Vagina (tissue), 2 donors: ENCODE measurements around the gene ZNF638.

Experiments
- POLR2A ChIP-seq, 2 donors: fragments of 450-650 bp; IDR thresholded peaks; one replicate each; pipeline ENCODE4 v1.6.1; 2017; ENCODE audit warnings: antibody characterized with exemption in 2 of 2, mild to moderate bottlenecking in 2 of 2, moderate library complexity in 2 of 2
- TF ChIP-seq, protein P1 (sequence below), 3 experiments: fragments of 450-650 bp in 2 of 3; fragments of 200-600 bp in 1 of 3; sonication (generic) in 1 of 3; IDR thresholded peaks; one replicate each; pipeline ENCODE4 v1.5.1; 2017 to 2019; ENCODE audit warnings: antibody characterized with exemption in 3 of 3, mild to moderate bottlenecking in 2 of 3, moderate library complexity in 2 of 3

DNA sequence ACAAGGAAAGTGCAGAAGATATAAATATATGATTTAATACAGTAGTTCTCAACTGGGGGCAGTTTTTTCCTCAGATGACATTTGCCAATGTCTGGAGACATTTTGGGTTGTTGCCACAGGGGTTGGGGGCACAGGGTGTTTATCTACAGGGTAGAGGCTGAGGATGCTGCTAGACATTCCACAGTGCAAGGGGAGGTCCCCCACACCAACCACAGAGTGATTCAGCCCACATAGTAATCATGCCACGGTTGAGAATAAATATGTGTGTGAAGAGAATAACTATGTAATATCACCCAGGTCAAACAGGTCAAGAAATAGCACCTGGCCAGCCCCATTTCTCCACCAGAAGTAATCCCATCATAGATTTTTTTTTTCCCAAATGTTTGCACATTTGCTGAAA is 139.7 kb downstream of the ZNF638 start:
- TF ChIP-seq, protein P1, sequence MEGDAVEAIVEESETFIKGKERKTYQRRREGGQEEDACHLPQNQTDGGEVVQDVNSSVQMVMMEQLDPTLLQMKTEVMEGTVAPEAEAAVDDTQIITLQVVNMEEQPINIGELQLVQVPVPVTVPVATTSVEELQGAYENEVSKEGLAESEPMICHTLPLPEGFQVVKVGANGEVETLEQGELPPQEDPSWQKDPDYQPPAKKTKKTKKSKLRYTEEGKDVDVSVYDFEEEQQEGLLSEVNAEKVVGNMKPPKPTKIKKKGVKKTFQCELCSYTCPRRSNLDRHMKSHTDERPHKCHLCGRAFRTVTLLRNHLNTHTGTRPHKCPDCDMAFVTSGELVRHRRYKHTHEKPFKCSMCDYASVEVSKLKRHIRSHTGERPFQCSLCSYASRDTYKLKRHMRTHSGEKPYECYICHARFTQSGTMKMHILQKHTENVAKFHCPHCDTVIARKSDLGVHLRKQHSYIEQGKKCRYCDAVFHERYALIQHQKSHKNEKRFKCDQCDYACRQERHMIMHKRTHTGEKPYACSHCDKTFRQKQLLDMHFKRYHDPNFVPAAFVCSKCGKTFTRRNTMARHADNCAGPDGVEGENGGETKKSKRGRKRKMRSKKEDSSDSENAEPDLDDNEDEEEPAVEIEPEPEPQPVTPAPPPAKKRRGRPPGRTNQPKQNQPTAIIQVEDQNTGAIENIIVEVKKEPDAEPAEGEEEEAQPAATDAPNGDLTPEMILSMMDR (IDR thresholded peaks at IDR 0.05): no peak
- no peak for TF ChIP-seq POLR2A (IDR thresholded peaks at IDR 0.05)
